Measurements from ENCODE around the gene EGFR. TPM values are rescaled to one million over a fixed set of nuclear protein-coding genes. Genes with fewer than 3 reads are reported as not detected.

Gene EGFR
- total and polyA plus RNA-seq, 4 experiments from 2014 or later, result not detected

- Histone ChIP-seq H3K27me3 (ENCODE audit: insufficient read depth, low read length) (no peaks in the 10 kb centered on the region), H3K9me3 (ENCODE audit: control insufficient read depth in 1 of 2, low read length in 2 of 2) (no peaks in the 10 kb centered on the region), H3K27ac (ENCODE audit: low read depth, low read length) (no peak overlapping the region), H3K4me3 (ENCODE audit: low read length in 2 of 2) (no peak overlapping the region), H3K36me3 (ENCODE audit: insufficient read depth, low read length) (no peaks in the 10 kb centered on the region), H3K4me1 (ENCODE audit: insufficient read depth, low read length) (no peaks in the 10 kb centered on the region)
- no peak for DNase-seq
- ChIA-PET POLR2A (ENCODE audit: partially characterized antibody) (no interaction called here), CTCF (ENCODE audit: partially characterized antibody) (no interaction called here)
- no peaks in the 10 kb centered on the region for H3K4me1 Mint-ChIP-seq
- H3K36me3 Mint-ChIP-seq, result no peaks in the 10 kb centered on the region
- H3K4me3 Mint-ChIP-seq, result no peak overlapping the region
- no peak overlapping the region for H3K27ac Mint-ChIP-seq
- peaks cover 6 to 11% of the 10 kb centered on the region in 2 donors for H3K27me3 Mint-ChIP-seq
- intact Hi-C loops (cut with micrococcal nuclease), result no loop called here
- H3K9me3 Mint-ChIP-seq, result no peaks in the 10 kb centered on the region
These were observed 75.4 kb downstream of the EGFR start for GRCh38 chr7:55094092-55094690.

DNA sequence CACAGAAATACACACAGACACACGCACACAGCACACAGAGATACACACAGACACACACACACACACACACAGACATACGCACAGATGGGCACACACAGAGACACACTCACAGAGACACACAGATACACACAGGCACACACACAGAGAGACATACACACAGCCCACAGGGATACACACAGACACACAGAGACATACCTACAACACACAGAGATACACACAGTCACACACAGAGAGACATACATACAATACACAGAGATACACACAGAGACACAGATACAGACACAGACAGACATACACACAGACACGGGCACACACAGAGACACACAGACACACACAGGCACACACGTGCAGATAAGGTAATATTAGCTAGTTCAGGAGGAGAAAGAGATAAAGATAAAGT is 76.9 kb downstream of the EGFR start:
- ChIA-PET CTCF (ENCODE audit: partially characterized antibody) (no interaction called here), POLR2A (ENCODE audit: partially characterized antibody) (no interaction called here)
- Mint-ChIP-seq H3K4me3 (no peak overlapping the region), H3K27ac (peak overlapping the region in 1 of 7 donors; percentile 5), H3K4me1 (no peaks in the 10 kb centered on the region), H3K27me3 (peaks cover 6 to 15% of the 10 kb centered on the region in 2 donors), H3K9me3 (no peaks in the 10 kb centered on the region), H3K36me3 (no peaks in the 10 kb centered on the region)
- H3K27ac ChIP-seq (ENCODE audit: low read depth, low read length), result no peak overlapping the region
- H3K36me3 ChIP-seq (ENCODE audit: insufficient read depth, low read length), result no peaks in the 10 kb centered on the region
- H3K4me1 ChIP-seq (ENCODE audit: insufficient read depth, low read length), result no peaks in the 10 kb centered on the region
- no peaks in the 10 kb centered on the region for H3K27me3 ChIP-seq (ENCODE audit: insufficient read depth, low read length)
- intact Hi-C loops (cut with micrococcal nuclease), result no loop called here
- no peaks in the 10 kb centered on the region for H3K9me3 ChIP-seq (ENCODE audit: control insufficient read depth in 1 of 2, low read length in 2 of 2)
- H3K4me3 ChIP-seq (ENCODE audit: low read length in 2 of 2), result no peak overlapping the region
- no peak for DNase-seq

DNA sequence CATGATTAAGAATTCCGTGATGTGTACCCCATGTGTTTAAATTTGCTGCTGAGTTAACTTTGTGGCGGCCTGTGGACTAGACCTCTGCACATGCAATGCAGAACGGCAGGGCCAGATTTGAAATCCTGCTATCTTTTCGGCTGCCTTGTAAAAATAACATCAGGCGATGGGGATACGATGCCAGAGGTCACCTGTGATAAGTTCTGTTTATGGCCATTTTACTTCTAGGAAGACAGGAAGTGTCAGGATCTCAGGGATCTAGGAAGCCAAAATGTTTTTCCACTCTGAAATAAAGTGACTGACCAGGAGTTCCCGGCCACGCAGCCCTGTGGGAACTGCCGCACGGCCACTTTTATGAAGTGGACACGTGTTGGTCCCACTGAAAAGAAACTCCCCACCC is 77.5 kb downstream of the EGFR start:
- H3K27ac Mint-ChIP-seq, result no peak overlapping the region
- Histone ChIP-seq H3K4me1 (ENCODE audit: insufficient read depth, low read length) (no peaks in the 10 kb centered on the region), H3K27ac (ENCODE audit: low read depth, low read length) (no peak overlapping the region), H3K36me3 (ENCODE audit: insufficient read depth, low read length) (no peaks in the 10 kb centered on the region), H3K9me3 (ENCODE audit: control insufficient read depth in 1 of 2, low read length in 2 of 2) (no peaks in the 10 kb centered on the region), H3K27me3 (ENCODE audit: insufficient read depth, low read length) (no peaks in the 10 kb centered on the region), H3K4me3 (ENCODE audit: low read length in 2 of 2) (no peak overlapping the region)
- DNase-seq, result no peak
- peaks cover 8 to 18% of the 10 kb centered on the region in 2 donors for H3K27me3 Mint-ChIP-seq
- H3K36me3 Mint-ChIP-seq, result no peaks in the 10 kb centered on the region
- intact Hi-C loops (cut with micrococcal nuclease), result no loop called here
- no peak overlapping the region for H3K4me3 Mint-ChIP-seq
- ChIA-PET POLR2A (ENCODE audit: partially characterized antibody) (no interaction called here), CTCF (ENCODE audit: partially characterized antibody) (no interaction called here)
- H3K9me3 Mint-ChIP-seq, result no peaks in the 10 kb centered on the region
- no peaks in the 10 kb centered on the region for H3K4me1 Mint-ChIP-seq

DNA sequence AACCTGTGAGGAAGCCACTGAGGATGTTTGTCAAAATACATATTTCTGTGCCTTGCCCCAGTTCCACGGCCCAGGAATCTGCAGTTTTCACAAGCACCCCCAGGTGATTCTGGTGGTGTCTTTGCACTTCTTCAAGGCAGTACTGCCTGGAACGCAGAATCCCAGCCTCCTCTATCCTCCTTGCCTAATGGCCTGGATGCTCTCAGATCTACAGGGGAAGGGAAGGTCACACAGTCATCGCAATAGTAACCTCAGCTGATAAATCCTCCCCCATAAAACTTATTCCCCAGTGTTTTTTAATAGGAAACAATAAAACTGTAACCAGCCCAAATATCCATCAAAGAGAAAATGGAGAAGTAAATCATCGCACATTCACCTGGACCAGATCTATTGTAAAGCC is 78.3 kb downstream of the EGFR start:
- Histone ChIP-seq H3K4me1 (ENCODE audit: insufficient read depth, low read length) (no peaks in the 10 kb centered on the region), H3K4me3 (ENCODE audit: low read length in 2 of 2) (no peak overlapping the region), H3K9me3 (ENCODE audit: control insufficient read depth in 1 of 2, low read length in 2 of 2) (no peaks in the 10 kb centered on the region), H3K27me3 (ENCODE audit: insufficient read depth, low read length) (no peaks in the 10 kb centered on the region), H3K27ac (ENCODE audit: low read depth, low read length) (no peak overlapping the region), H3K36me3 (ENCODE audit: insufficient read depth, low read length) (no peaks in the 10 kb centered on the region)
- Mint-ChIP-seq H3K4me3 (no peak overlapping the region), H3K4me1 (no peaks in the 10 kb centered on the region), H3K27me3 (peaks cover 8 to 25% of the 10 kb centered on the region in 2 donors), H3K27ac (no peak overlapping the region), H3K36me3 (no peaks in the 10 kb centered on the region), H3K9me3 (no peaks in the 10 kb centered on the region)
- POLR2A ChIA-PET (ENCODE audit: partially characterized antibody), result no interaction called here
- DNase-seq, result no peak
- intact Hi-C loops (cut with micrococcal nuclease), result no loop called here
- CTCF ChIA-PET (ENCODE audit: partially characterized antibody), result no interaction called here

GRCh38 chr7:55099066-55099820 is 80.4 kb downstream of the EGFR start:
- Mint-ChIP-seq H3K4me1 (no peaks in the 10 kb centered on the region), H3K9me3 (no peaks in the 10 kb centered on the region), H3K27me3 (peaks cover 8 to 29% of the 10 kb centered on the region in 2 donors), H3K27ac (no peak overlapping the region), H3K36me3 (no peaks in the 10 kb centered on the region), H3K4me3 (no peak overlapping the region)
- intact Hi-C loops (cut with micrococcal nuclease), result no loop called here
- H3K36me3 ChIP-seq (ENCODE audit: insufficient read depth, low read length), result no peaks in the 10 kb centered on the region
- H3K4me1 ChIP-seq (ENCODE audit: insufficient read depth, low read length), result no peaks in the 10 kb centered on the region
- no peak overlapping the region for H3K4me3 ChIP-seq (ENCODE audit: low read length in 2 of 2)
- ChIA-PET CTCF (ENCODE audit: partially characterized antibody) (no interaction called here), POLR2A (ENCODE audit: partially characterized antibody) (no interaction called here)
- H3K27me3 ChIP-seq (ENCODE audit: insufficient read depth, low read length), result no peaks in the 10 kb centered on the region
- H3K27ac ChIP-seq (ENCODE audit: low read depth, low read length), result no peak overlapping the region
- H3K9me3 ChIP-seq (ENCODE audit: control insufficient read depth in 1 of 2, low read length in 2 of 2), result no peaks in the 10 kb centered on the region
- DNase-seq, result no peak

GRCh38 chr7:55099821-55100543 is 81.2 kb downstream of the EGFR start:
- ChIA-PET CTCF (ENCODE audit: partially characterized antibody) (no interaction called here), POLR2A (ENCODE audit: partially characterized antibody) (no interaction called here)
- Histone ChIP-seq H3K27ac (ENCODE audit: low read depth, low read length) (no peak overlapping the region), H3K9me3 (ENCODE audit: control insufficient read depth in 1 of 2, low read length in 2 of 2) (no peaks in the 10 kb centered on the region), H3K27me3 (ENCODE audit: insufficient read depth, low read length) (no peaks in the 10 kb centered on the region), H3K4me3 (ENCODE audit: low read length in 2 of 2) (no peak overlapping the region), H3K4me1 (ENCODE audit: insufficient read depth, low read length) (no peaks in the 10 kb centered on the region), H3K36me3 (ENCODE audit: insufficient read depth, low read length) (no peaks in the 10 kb centered on the region)
- Mint-ChIP-seq H3K4me3 (no peak overlapping the region), H3K9me3 (no peaks in the 10 kb centered on the region), H3K27me3 (peaks cover 8 to 33% of the 10 kb centered on the region in 2 donors), H3K36me3 (no peaks in the 10 kb centered on the region), H3K4me1 (peaks cover 0 to 1% (median 0%) of the 10 kb centered on the region in 4 donors), H3K27ac (no peak overlapping the region)
- intact Hi-C loops (cut with micrococcal nuclease), result no loop called here
- no peak for DNase-seq

- no peak overlapping the region for H3K4me3 Mint-ChIP-seq
- H3K4me1 ChIP-seq (ENCODE audit: insufficient read depth, low read length), result no peaks in the 10 kb centered on the region
- POLR2A ChIA-PET (ENCODE audit: partially characterized antibody), result no interaction called here
- DNase-seq, result no peak
- H3K36me3 ChIP-seq (ENCODE audit: insufficient read depth, low read length), result no peaks in the 10 kb centered on the region
- no peaks in the 10 kb centered on the region for H3K27me3 ChIP-seq (ENCODE audit: insufficient read depth, low read length)
- no peaks in the 10 kb centered on the region for H3K9me3 Mint-ChIP-seq
- H3K27ac ChIP-seq (ENCODE audit: low read depth, low read length), result no peak overlapping the region
- H3K27me3 Mint-ChIP-seq, result peaks cover 5 to 30% of the 10 kb centered on the region in 2 donors
- H3K4me1 Mint-ChIP-seq, result peaks cover 0 to 1% (median 0%) of the 10 kb centered on the region in 4 donors
- peak overlapping the region in 1 of 7 donors; percentile 16 for H3K27ac Mint-ChIP-seq
- intact Hi-C loops (cut with micrococcal nuclease), result no loop called here
- no peaks in the 10 kb centered on the region for H3K9me3 ChIP-seq (ENCODE audit: control insufficient read depth in 1 of 2, low read length in 2 of 2)
- H3K36me3 Mint-ChIP-seq, result no peaks in the 10 kb centered on the region
- CTCF ChIA-PET (ENCODE audit: partially characterized antibody), result no interaction called here
- no peak overlapping the region for H3K4me3 ChIP-seq (ENCODE audit: low read length in 2 of 2)
These were observed 81.9 kb downstream of the EGFR start for GRCh38 chr7:55100544-55101327.

All from CD4-positive, alpha-beta memory T cell (primary cell).